Erythroblast (primary cell): ENCODE results near the gene OR56B4.

Experiments used
- GATA1 ChIP-seq: IDR thresholded peaks from 2 replicates; pipeline ENCODE4 v1.6.1; 2011; ENCODE audit warnings: low read depth, mild to moderate bottlenecking, control low read depth, low read length, moderate library complexity
- POLR2A ChIP-seq: IDR thresholded peaks from 2 replicates; pipeline ENCODE4 v1.6.1; 2011; ENCODE audit warnings: mild to moderate bottlenecking, low read length

GRCh38 chr11:6152126-6152525, 44.6 kb downstream of the OR56B4 start:
- TF ChIP-seq POLR2A (no peak), GATA1 (no peak)
